LoVo (cell line): ENCODE measurements around the gene RIC3.

Source experiments
- DNase-seq: peaks from one replicate; pipeline ENCODE4 v3.0.0-alpha.2; 2016; ENCODE audit warnings: low spot score

Gene RIC3

DNA sequence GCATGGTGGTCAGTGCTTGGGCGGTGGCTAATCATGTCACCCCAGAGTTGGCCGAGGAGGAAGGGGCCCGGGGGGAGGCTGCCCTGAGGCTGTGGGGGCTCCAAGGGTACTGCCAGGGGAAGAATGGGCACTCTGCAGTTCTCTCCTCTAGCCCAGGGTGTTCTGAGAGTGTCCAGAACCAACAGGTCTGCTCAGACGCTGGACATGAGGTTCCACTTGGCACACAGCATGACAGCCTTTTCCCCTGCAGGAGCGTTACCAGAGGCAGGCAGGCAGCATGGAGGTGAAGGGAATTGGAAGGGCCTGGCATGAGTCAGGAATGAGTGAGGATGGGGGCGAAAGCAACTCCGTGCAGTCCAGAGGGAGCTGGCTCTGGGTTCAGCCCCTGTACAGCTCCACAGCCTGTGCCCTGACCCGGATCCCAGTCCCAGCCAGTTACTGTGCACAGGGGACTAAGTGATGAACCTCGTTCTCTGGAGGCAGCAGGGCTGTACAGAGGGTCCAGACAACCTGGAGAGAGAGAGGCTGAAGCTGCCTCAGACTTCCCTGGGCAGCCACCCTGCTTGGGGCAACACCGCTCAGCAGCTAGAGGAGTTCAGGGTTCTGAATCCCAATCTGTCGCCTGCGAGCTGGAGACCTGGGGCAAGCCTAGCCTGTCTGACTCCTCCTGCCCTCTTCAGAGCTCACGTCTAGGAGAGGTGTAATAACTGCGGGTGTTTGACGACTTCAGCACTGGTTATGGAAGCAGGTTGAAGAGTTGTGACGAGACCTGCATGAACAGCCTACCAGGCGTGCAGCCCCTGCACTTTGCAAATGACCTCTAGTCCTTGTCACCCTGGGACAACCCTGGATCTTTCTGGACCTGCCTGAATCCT is 102.6 kb downstream of the RIC3 start:
- DNase-seq: no peak

DNA sequence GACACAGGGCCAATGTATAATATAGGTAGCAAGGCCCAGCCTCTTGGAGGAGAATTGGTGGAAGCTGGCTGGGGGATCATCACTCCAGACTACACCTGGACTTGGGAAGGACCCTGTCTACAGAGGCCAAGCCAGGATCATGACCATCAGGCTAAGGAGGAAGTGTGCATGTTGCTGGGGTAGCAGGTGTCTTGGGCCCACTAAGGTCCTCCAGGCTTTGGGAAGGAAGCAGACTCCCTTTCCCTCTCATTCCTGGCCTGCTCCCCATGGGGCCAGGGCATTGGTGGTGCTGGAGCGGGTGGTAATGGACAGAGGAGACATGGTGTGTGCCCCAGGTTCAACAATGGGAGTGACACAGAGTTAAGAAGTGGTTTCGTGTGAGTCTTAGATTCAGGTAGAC is 103.8 kb downstream of the RIC3 start:
- no peak for DNase-seq

DNA sequence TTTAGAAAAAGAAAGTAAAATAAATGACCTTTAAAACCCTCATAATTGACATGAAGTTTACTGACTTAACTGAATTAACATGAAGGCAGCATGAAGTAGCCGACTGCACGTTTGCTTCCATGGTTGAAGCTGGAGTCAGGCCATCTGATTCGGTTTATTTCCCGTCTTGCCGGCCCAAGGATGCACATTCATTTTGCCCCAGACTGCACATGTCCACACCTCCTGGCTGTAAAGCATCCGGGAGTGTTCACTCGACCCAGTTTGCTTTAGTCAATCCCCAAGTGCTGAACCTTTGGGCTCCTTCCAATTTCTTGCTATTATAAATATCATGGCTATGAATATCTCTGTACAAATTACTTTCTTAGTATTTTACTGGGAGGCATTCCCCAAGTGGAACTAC is 105.5 kb downstream of the RIC3 start:
- DNase-seq: no peak

DNA sequence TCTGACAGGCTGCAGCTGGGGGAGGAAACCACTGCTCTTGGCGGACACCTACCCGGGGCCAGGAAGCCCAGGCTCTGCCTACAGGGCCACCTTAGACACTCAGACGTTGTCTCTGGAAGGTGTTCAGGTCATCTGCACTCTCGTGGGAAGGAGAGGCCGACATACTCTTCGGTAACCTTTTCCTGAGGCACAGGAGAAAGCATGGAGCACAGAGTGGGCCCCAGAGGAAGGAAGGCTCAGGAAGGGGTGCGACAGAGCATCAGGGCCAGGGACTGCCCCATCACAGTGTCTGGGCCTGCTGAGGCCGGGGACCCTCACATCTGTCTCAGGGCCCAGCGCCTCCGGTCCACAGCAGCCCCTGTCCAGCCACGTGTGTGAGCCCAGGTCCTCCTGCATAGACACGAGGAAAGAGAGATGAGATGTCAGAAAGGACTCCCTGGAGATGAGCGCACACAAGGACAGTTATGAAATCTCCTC is 106.0 kb downstream of the RIC3 start:
- no peak for DNase-seq

DNA sequence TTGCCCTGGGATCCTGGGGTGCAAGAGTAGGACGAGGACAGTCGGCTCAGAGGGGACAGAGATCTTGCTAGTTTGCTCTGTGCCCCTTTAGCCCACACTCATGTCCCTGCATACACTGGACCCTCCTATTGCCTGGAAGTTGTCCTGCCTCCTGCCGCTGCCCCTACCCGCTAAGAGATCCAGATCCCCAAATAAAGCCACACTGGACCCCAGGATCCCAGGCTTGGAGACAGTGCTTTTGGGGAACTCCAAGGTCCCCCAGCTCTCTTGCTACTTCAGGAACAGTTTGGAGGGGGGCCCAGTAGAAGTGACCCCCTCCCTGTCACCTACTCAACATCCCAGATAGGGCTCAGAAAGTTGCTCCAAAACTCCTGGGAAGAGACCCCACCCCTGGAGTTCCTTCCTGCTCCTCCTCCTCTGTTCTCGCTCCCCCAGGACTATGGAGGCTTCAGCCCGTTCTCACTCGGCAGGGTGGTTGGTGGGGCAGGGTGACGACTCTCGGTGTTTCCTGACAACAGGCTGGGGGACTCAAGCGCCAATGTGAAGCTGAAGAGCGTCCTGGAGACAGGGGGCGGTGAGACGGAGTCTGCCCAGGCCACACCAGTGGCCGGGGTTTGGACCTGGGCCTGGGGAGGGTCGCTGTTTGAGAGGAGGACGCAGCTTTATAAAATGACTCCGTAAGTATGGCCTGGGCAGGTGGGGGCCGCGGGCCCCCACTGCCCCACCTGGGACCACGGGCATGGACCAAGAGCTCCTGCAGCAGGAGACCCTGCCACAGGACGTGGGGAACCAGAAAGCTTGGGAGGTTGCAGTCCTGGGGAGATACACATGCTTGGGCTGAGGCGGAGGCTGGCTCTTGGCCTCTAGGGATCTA is 107.0 kb downstream of the RIC3 start:
- DNase-seq: no peak

DNA sequence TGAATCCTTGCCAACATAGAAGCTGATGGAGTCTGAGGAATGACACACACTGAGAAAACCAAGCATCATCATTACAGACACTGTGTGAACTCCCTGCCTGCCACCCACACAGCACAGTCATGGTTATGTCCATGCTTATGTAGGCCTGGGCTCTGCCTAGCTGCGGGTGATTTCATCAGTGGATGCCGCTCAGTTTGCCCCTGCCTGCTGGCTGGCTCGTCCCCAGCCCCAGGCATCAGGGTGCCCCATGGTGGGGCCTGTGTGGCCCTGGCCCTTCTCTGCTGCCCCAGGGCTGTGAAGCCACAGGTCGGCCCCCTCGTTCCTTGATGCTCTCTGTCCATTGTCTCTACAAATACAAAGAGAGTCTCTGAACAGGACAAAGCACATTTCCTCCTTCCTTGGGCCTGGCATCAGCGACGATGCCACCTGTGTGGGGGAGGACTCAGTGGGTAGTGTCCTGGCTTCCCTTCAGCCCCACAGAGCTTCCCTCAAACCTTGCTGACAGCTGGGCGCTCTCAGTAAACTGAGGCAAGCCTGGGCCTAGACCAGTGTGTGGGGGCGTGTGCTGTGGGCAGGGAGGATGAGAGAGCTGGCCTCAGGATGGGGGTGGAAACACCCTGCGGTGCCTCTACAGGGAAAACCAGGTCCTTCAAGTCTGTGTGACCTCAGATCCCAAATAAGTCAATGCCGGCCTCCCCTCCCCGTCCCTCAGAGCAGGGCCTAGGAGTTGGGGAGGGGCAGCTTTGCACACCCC is 107.8 kb downstream of the RIC3 start:
- DNase-seq: no peak

DNA sequence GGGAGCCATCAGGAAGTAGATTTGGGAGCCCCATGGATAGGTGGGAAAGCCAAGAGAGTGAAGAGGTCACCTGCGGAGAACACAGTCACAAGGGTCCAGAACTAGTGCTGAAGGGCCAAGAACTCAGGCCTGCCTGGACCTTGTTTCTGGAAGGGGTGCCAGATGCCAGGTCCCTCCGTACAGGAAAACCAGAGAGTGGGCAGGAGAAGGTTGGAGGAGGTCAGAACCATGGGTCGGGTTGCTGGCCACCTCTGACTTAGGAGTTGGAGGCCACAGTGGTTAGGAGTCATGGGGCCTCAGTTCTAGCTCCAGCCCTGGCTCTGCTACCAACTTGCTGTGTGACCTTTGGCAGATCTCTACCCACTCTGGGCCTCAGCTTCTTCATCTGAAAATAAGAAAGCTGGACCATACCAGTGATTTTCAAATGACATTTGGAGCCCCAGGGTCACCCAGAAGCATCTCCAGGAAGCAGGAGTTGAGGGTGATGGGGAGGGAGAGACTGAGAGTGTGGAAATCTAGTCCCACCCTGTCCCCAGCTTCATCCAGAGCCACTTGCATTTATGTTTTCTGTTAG is 108.6 kb downstream of the RIC3 start:
- DNase-seq: no peak

DNA sequence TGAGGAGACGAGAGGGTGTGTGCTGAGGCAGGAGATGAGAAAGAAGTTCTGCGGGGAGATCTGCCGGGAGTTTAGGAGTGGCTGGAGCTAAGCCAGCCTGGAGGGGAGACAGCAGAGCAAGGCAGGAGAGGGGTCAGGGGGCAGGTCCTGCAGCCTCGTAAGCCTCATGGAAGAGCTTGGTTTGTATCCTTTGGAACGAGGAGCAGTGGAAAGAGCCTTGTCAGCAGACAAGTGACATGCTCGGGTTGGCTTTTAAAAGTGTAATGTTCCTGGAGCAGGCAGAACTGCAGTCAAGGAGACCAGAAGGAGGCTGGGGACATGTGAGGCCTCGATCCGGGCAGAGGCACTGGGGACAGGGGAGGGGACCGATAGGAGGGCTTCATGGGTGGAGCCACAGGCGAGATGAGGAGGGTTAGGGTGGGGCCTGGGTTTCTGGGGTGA is 109.2 kb downstream of the RIC3 start:
- no peak for DNase-seq

DNA sequence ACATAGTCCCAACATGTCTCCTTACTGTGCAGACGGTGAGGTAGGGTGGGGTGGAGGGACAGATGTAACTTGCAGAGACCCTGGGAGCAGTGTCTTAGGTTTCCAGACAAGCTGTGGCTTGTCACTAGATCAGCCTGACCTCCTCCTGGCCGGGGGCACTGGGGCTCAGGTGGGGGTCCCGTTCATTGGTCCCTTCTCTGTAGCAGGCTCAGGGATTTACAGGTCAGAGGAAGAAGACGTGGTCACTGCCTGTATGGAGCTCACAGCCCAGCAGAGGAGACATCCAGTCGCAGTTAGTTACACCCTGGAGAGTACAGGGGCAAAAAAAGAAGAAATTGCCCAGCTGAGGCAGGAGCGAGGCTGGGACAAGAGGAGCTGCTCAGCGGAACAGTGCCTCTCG is 109.8 kb downstream of the RIC3 start:
- no peak for DNase-seq

DNA sequence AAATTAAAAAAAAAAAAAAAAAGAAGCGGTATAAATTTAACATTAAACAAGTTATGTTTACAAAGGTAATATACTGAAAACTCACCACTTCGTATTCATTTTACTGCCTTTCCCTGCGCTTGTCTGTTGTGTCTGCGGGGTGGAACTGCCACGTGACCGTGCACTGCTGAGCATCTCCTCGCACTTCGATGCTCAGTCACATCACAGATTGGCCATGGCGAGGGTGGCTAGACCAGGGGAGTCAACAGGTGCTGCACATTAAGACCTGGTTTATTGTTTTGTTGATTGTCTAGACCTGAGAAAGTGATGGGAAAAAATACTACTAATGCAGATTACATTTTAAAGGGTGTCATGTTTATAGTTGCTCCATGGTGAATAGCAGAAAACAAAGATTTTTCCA is 110.6 kb downstream of the RIC3 start:
- no peak for DNase-seq

DNA sequence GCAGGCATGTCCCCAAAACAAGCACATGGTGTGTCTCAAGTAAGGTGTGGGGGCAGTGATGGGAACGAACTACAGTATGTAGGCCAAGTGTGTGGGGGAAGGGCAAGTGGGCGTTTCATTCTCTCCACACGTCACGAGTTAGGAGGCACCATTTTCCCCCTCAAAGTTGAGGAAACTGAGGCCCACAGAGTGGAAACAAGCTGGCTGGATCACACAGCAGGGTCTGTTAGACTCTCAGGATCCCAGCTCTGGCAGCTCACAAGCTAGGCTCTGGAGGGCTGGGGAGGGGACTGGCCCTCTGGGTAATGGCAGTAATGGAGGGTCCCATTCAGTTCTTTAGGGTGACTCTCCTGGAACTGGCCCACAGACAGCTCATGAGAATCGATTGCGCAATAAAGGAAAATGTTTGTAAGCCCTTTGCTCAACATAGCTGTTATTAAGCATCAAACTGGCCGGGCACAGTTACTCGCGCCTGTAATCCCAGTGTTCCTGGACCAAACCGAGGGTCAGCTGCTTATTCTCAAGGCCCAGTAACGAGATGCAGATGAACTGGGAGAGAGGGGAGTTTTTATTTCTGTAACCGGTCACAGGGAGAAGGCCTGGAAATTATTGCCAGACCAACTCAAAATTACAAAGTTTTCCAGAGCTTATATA is 111.9 kb downstream of the RIC3 start:
- no peak for DNase-seq
